NCI-H2107 (cell line): ENCODE results near the gene OR5AC2.

Experiments
- DNase-seq: peaks from one replicate; lab custom pipeline; 2025; lab: John Stamatoyannopoulos, UW

OR5AC2 gene, protein sequence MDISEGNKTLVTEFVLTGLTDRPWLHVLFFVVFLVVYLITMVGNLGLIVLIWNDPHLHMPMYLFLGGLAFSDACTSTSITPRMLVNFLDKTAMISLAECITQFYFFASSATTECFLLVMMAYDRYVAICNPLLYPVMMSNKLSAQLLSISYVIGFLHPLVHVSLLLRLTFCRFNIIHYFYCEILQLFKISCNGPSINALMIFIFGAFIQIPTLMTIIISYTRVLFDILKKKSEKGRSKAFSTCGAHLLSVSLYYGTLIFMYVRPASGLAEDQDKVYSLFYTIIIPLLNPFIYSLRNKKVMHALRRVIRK

DNA sequence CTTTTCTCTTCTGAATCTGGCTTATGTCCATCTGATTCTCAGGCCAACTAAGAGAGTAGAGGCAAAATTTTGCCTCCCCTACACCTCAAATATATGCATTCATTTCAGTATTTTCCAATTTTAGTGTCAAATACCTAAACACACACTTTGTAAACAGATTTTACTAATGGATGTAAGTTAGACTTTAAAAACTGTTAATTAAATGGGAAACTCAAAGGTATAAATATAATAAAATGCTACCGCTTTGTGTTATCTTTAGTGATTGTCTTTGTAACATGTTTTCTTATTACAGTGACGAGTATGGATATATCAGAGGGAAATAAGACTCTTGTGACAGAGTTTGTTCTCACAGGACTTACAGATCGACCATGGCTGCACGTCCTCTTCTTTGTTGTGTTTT is at the start of gene OR5AC2:
TSS of gene OR5AC2 (plus strand) at position 301 of the 400 bp plus-strand sequence. CDS start at position 301, 0 bp downstream.
- DNase-seq, result no peak

DNA sequence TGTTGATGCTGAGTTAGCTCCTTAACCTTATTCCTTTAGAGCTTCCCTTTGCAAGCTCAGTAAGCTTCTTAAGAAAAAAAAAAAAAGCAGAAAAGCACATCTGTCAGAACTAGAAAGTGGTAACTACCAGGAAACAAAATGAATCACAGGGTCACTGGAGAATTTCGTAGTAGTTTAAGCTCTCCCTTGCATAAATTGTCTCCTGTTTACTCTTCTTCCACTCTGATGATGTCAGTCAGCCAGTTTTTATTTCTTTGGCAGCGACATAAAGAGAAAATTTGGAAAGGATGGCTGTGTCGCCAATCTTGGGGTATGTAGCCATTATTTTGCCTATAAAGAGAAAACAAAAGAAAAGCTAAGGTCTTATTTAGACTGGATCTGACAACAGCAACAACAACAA is 48.7 kb upstream of the OR5AC2 start:
- no peak for DNase-seq

GRCh38 chr3:98038876-98039275 is 48.1 kb upstream of the OR5AC2 start:
- DNase-seq, result no peak

DNA sequence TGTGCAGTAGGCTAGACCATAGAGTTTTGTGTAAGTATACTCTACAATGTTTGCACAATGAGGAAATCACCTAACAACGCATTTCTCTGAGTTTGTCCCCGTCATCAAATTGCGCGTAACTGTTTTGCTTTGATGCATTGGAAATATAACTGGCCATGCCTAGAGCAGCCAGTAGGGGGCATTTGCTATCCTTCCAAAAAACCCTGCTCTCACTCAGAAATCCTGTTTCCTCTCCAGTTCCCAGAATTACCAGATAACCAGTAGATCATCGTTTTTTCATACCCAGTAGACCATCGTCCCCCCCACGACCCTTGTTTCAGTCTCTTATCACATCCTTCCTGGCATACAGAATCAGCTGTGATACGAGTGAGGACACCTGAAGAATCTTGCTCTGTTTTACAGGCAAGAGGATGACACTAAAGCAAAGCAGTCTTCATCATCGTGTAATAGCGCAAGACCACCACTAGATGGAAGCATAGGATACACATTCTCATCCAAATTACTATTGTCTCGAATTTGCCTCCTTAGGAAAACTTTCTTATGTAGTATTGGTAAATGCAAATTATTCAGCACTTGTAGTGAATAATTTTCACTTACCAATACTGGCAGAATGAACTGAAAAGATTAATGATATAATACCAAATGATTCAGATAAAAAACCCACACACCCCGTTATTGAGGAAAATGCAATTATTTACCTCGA is 47.5 kb upstream of the OR5AC2 start:
- DNase-seq, result peak; percentile 56

DNA sequence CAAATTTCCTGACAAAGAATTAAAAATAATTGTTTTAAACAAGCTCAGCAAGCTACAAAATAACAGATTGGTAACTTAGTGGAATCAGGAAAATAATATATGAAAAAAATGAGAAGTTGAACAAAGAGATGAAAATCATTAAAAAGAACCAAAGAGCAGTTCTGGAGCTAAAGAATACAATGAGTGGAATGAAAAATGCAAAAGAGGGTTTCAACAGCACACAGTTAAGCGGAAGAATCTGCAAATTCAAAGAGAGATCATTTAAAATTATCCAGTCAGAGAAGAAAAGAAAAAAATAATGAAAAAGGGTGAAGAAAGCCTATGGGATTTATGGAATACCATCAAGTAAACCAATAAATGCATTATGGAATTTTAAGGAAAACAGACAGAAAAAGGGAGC is 45.6 kb upstream of the OR5AC2 start:
- DNase-seq, result no peak

- DNase-seq, result no peak
Observed at GRCh38 chr3:98048586-98048985, 38.4 kb upstream of the OR5AC2 start.

DNA sequence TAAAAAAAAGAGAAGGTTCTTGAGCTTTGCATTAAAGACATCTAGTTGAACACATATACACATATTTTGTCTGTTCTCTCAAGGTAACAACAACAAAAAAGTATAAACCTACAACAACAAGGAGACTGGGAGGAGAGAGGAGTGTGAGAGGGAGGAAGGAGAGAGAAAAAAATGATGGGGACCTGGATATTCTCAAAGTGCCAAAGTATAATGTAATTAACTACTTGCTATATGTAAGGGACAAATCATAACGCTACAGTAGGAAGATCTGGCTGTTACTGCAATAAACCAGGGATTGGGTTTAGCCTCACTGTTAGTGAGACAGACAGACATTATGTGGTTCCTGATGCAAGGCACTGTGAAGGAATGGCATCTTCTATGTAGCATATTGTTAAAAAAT is 37.7 kb upstream of the OR5AC2 start:
- DNase-seq, result no peak

DNA sequence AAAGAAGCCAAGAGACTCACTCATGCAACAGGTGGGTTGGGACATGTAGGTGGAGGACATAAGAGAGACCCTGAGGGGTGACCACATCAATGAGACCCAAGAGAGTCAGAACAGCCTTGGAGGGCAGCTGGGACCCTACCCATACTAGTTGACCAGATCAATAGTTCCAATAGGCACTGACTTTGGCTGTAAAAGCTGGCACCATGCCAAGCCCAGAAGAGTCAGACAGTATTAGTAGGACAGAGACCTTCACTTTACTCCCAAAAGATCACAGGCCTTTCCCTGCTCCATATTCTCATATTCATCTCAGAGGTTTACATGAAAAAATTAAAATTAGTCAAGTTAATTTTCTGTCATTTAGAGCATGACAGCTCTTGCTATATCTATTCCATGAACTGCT is 30.9 kb upstream of the OR5AC2 start:
- no peak for DNase-seq

DNA sequence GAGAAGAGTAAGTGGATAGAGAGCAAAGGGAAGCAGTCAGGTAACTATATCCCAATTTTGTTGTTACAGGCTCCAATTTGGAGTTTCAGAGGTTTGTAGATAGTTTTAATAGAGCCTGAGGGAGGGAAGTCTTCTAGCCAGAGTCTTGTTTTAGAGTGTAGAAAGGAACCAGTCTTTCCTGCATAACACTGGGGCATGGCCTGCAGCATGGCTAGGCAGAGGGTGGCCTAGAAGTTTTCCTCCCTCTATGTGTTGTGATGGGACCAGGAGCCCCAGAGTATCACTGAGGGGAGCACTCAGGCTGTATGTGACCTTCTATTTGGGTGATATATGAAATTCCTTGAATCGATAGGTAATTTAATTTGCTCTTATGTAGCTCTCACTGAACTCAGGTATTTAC is 29.3 kb upstream of the OR5AC2 start:
- no peak for DNase-seq

DNA sequence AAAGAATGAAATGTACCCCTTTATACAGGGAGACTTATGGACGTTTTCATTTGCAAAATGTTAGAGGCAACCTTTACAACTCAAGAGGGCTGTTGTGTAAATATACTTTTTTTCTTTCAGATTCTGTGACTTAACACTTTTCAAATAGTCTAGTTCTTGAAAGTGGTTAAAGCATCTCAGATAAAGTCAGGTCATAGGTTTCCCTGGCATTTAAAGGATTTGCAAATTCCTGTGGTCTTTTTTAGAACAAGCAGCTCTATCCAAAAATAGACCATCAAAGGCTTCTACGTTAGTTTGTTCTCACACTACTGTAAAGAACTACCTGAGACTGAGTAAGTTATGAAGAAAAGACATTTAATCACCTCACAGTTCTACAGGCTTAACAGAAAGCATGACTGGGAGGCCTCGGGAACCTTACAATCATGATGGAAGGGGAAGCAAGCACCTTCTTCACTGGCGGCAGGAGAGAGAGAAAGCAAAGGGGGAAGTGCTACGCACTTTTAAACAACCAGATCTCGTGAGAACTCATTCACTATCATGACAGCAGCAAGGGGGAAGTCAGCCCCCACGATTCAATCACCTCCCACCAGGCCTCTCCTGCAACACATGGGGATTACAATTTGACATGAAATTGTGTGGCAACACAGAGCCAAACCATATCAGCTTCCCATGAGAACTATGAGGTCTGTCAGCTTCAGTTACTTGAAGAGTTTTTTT is 28.6 kb upstream of the OR5AC2 start:
- DNase-seq, result no peak

DNA sequence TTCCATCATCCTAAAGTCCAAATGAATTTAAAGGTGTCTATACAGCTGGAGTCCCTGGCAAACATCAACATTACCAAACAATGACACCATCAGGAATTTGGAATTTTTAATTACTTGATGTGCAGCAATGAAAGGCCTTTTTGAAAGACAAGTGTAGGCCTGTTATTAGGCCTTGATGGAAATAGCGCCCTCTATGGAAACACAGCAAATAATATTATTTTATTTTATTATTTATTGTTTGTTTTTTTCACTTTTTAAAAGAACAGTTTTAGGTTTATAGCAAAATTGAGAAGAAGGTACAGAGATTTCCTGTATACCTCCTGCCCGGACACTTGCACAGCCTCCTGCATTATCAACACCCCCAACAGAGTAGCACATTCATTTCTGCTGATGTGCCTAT is 18.1 kb upstream of the OR5AC2 start:
- no peak for DNase-seq

- no peak for DNase-seq
Observed at GRCh38 chr3:98070840-98071239, 16.1 kb upstream of the OR5AC2 start.

GRCh38 chr3:98073486-98073885 is 13.5 kb upstream of the OR5AC2 start:
- DNase-seq, result no peak

DNA sequence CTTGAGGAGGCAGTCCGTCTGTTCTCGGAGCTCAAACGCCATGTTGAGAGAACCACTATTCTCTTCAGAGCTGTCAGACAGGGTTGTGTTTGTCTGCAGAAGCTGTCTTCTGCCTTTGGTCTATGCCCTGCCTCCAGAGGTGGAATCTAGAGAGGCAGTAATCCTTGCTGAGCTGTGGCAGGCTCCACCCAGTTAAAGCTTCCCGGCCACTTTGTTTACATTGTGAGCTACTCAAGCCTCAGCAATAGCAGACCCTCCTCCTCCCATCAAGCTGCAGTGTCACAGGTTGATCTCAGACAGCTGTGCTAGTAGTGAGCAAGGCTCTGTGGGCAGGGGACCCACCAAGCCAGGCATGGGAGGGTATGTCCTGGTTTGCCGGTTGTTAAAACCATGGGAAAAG is 8.9 kb downstream of the OR5AC2 start:
- DNase-seq, result no peak

GRCh38 chr3:98099848-98100247 is 12.9 kb downstream of the OR5AC2 start:
- no peak for DNase-seq

- DNase-seq, result no peak
Observed at GRCh38 chr3:98108162-98108561, 21.2 kb downstream of the OR5AC2 start.

- DNase-seq, result no peak
Observed at GRCh38 chr3:98109807-98110549, 23.0 kb downstream of the OR5AC2 start.

DNA sequence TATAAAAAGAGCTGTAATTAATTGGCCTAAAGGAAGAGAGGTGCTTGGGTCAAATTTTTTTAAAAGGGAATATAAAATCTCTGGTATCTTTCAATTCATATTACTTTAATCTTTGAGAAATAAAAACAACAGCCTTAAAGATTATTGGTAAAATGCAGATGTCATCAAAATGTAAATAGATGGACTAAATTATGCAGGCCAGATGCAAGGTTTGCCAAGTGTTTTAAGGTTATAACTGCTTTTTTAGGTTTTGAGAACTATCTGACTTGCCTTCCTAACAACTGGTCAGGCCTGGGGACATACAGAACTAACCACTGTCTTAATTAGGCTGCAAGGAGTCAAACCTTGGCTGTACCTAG is 23.6 kb downstream of the OR5AC2 start:
- no peak for DNase-seq

GRCh38 chr3:98114264-98114663 is 27.3 kb downstream of the OR5AC2 start:
- no peak for DNase-seq

- no peak for DNase-seq
Observed at GRCh38 chr3:98115717-98116116, 28.7 kb downstream of the OR5AC2 start.

DNA sequence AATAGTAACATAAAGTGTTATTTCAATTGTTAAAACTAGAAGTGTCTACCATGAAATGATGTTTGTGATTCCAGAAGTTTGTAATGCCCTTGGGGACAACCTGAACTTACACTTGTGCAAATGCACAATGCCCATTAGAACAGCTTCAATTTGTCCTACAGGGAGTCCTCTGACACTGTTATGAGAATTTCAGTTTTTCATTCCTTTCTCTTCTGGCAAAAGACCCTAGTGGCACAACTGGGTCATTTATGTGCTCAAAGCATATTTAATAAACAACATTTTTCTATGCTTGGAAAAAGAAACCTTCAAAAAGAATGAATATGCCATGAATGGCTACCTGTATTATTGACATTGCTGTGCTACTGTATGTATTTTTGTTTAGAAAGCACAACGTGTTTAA is 43.4 kb downstream of the OR5AC2 start, which contains the start of gene OR5H1:
TSS of gene OR5H1 (plus strand) at position 301 of the 400 bp plus-strand sequence. CDS start 1,977 bp downstream, outside the sequence.
- no peak for DNase-seq

DNA sequence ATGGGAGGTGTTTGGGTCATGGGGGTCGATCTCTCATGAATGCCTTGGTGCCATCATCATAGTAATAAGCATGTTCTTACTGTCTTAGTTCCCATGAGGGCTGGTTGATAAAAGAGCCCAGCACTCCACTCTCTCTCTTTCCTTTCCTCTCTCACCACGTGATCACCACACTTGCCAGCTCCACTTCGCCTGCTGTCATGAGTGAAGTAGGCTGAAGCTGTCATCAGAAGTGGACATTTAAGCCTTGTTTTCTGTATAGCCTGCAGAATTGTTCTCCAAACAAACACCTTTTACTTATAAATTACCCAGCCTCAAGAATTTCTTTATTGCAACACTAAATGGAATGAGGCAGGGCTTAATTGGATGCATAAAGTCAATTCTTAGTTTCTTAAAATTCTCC is 49.7 kb downstream of the OR5AC2 start:
- no peak for DNase-seq
